ENCODE measurements around the gene CDK5RAP1. TPM values are rescaled to one million over a fixed set of nuclear protein-coding genes. Genes with fewer than 3 reads are reported as not detected.

CDK5RAP1 gene
- total and polyA plus RNA-seq, 8 donors = 8.1 to 63.9 (median 11.9) TPM

- no peaks in the 10 kb centered on the region for H3K27me3 ChIP-seq
- H3K27ac ChIP-seq = no peak overlapping the region
- H3K36me3 ChIP-seq = no peaks in the 10 kb centered on the region
- no peaks in the 10 kb centered on the region for H3K4me1 ChIP-seq
- DNase-seq = no peak
- H3K9me3 ChIP-seq = no peaks in the 10 kb centered on the region
- TF ChIP-seq CTCF (IDR thresholded peaks at IDR 0.05) = no peak
- no peak for FAIRE-seq
- H3K4me3 ChIP-seq = no peak overlapping the region
- intact Hi-C loops (cut with DNase I) = no loop called here
- no peak for ATAC-seq
- 69 to 81% methylated on average over 3 of the region's 3 CpGs for WGBS, 2 donors
Measured at GRCh38 chr20:33316958-33317357, 84.4 kb downstream of the CDK5RAP1 start.

- DNase-seq (no peak), ATAC-seq (no peak), FAIRE-seq (no peak)
- Histone ChIP-seq H3K27ac (no peak overlapping the region), H3K4me3 (no peak overlapping the region), H3K27me3 (no peaks in the 10 kb centered on the region), H3K4me1 (no peaks in the 10 kb centered on the region), H3K36me3 (no peaks in the 10 kb centered on the region), H3K9me3 (no peaks in the 10 kb centered on the region)
- intact Hi-C loops (cut with DNase I) = no loop called here
- WGBS, 2 donors = 70 to 75% methylated on average over 5 of the region's 5 CpGs
- no peak for TF ChIP-seq CTCF (IDR thresholded peaks at IDR 0.05)
Measured at GRCh38 chr20:33316343-33316742, 85.0 kb downstream of the CDK5RAP1 start.

GRCh38 chr20:33313686-33314314 lies 87.5 kb downstream of the CDK5RAP1 start:
- intact Hi-C loops (cut with DNase I) = no loop called here
- Histone ChIP-seq H3K27ac (no peak overlapping the region), H3K27me3 (no peaks in the 10 kb centered on the region), H3K9me3 (no peaks in the 10 kb centered on the region), H3K36me3 (no peaks in the 10 kb centered on the region), H3K4me1 (no peaks in the 10 kb centered on the region), H3K4me3 (no peak overlapping the region)
- no peak for TF ChIP-seq CTCF (IDR thresholded peaks at IDR 0.05)
- DNase-seq (no peak), ATAC-seq (no peak), FAIRE-seq (no peak)
- WGBS, 2 donors = 55 to 65% methylated on average over 7 of the region's 7 CpGs

GRCh38 chr20:33312583-33312982 lies 88.7 kb downstream of the CDK5RAP1 start:
- Histone ChIP-seq H3K4me1 (no peaks in the 10 kb centered on the region), H3K4me3 (no peak overlapping the region), H3K9me3 (no peaks in the 10 kb centered on the region), H3K27ac (no peak overlapping the region), H3K36me3 (no peaks in the 10 kb centered on the region), H3K27me3 (no peaks in the 10 kb centered on the region)
- intact Hi-C loops (cut with DNase I) = no loop called here
- ATAC-seq (no peak), DNase-seq (no peak), FAIRE-seq (no peak)
- WGBS, 2 donors = 78 to 87% methylated on average over 10 to 11 of the region's 11 CpGs
- no peak for TF ChIP-seq CTCF (IDR thresholded peaks at IDR 0.05)

GRCh38 chr20:33311996-33312395 lies 89.3 kb downstream of the CDK5RAP1 start:
- Histone ChIP-seq H3K27me3 (no peaks in the 10 kb centered on the region), H3K4me1 (no peaks in the 10 kb centered on the region), H3K36me3 (no peaks in the 10 kb centered on the region), H3K27ac (no peak overlapping the region), H3K4me3 (no peak overlapping the region), H3K9me3 (no peaks in the 10 kb centered on the region)
- no peak for ATAC-seq
- no peak for DNase-seq
- no peak for TF ChIP-seq CTCF (IDR thresholded peaks at IDR 0.05)
- intact Hi-C loops (cut with DNase I) = no loop called here
- no peak for FAIRE-seq
- 69 to 75% methylated on average over 4 of the region's 4 CpGs for WGBS, 2 donors
